NAMALWA (cell line): ENCODE results near the gene KNOP1.
"Not testable (repeated sequence)": the region's sequence is repeated elsewhere in the genome, so short reads cannot be mapped to it uniquely, and the experiment has no call there.

Experiments
- DNase-seq: peaks from one replicate; pipeline ENCODE4 v3.0.0-alpha.2; 2015; ENCODE audit warnings: low spot score

The KNOP1 gene

GRCh38 chr16:19683453-19684236 is 34.4 kb downstream of the KNOP1 start:
- DNase-seq: no peak

DNA sequence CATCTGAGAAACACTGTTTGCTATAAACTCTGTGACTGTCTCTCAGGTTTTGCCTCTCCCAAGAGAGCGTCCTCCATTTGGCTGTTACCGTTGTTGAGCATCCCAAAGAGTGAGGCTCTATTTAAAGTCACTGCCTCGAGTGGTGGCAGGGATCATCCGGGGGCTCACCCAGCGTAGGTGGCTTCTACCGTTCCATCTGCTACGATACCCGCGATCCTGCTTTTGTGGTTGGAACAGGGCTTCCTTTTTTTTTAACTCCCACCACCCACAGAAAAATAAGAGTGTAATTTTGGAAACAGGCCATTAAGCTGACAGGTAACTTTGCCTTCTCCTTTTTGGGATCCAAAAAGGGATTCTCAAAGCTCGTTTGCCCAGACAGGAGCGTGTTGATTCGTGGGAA is 36.4 kb downstream of the KNOP1 start:
- DNase-seq: no peak

DNA sequence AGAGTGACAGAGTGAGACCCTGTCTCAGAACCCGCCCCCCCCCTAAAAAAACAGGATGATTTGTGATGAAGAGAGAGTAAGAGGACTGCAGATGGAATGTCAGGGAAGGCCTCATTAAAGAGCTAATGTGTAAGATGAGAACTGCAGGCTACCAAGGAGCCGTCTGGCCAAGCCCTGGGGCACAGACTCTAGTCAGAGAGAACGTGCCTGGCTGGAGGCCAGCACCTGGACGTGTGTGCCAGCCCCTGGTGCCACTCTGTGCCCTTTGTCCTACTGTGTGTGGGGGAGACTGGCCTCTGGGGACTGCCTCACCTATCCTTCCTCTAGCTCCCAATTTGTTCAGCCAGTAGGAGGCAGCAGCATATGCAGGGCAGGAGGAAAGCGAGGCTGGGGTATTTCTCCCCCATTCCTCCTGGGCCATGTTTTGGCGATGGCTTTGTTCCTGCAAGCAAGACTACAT is 37.1 kb downstream of the KNOP1 start:
- no peak for DNase-seq

DNA sequence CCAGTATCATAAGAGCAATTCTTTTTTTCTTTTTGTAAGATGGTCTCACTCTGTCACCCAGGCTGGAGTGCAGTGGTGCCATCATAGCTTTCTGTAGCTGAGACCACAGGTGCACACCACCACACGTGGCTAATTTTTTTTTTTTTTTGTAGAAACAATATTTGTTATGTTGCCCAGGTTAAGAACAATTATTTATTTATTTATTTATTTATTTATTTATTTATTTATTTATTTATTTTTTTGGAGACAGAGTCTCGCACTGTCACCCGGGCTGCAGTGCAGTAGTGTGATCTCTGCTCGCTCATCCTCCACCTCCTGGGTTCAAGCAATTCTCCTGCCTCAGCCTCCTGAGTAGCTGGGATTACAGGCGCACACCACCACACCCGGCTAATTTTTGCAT is 38.7 kb downstream of the KNOP1 start:
- not testable (repeated sequence) for DNase-seq

- no peak for DNase-seq
Observed at GRCh38 chr16:19678804-19679203, 39.2 kb downstream of the KNOP1 start.

DNA sequence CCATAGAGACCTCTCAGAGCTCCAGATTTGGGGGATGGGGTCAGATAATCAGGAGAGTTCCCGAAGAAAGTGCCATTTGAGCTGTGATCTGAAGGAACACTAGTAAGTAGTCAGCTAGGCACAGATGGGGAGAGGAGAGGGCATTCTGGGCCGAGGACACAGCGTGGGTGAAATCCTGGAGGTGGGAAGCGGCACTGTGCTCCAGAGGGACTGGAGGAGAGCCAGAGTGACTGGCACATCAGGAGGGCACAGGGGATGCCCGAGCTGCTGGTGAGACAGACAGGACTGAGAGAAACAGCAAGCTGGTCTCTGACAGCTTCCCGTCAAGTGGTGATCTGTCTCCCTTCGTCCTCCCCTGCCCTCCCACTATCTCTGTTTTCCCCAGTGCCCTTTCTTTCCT is 40.6 kb downstream of the KNOP1 start:
- DNase-seq: no peak

DNA sequence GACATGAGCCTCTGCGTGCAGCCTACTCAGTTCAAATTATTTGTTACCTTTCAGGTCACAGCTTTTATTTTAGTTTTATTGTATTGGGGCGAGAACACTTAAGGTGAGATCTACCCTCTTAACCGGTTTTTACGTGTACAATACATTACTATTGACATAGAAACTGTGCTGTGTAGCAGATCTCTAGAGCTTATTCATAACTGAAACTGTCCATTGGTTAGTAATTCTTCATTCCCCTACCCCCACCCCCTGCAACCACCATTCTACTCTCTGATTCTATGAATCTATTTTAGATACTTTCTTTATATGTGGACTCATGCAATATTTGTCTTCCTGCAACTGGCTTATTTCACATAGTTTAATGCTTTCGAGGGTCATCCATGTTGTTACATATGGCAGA is 43.5 kb downstream of the KNOP1 start:
- DNase-seq: no peak

DNA sequence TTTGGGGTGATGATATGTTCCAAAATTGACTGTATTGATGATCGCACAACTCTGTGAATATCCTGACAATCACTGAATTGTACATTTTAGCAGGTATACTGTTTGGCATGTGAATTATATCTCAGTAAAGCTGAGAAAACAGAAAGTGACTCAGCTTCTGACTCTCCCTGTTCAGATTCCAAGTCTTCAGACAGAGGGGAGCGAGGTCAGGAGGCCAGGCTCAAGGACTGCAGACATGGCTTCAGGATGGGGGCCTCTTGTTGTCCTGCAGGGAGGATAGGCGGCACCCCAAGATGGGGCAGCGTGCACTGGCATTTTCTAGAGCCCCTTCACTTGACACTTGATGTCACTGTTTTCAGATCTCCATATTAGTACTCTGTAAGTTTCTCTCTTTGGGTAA is 45.6 kb downstream of the KNOP1 start:
- no peak for DNase-seq

DNA sequence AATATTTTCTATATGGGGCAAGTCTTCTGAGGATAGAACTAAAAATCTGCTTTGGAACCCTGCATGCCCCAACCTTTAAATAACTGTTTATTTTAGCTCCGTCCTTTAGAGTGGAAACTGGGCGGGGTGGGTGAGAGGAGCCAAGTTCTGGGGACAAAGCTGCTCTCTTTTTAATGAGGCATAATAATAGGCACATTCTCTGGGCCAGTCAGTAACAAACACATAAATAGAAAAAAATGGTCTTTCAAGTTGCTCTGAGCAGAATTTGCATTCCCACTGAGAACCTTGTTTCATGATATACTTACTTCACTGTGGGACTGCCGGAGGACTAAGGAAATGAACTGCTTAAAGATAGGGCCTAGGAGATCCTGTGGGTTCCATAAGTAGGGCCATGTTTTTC is 51.5 kb downstream of the KNOP1 start:
- DNase-seq: no peak

DNA sequence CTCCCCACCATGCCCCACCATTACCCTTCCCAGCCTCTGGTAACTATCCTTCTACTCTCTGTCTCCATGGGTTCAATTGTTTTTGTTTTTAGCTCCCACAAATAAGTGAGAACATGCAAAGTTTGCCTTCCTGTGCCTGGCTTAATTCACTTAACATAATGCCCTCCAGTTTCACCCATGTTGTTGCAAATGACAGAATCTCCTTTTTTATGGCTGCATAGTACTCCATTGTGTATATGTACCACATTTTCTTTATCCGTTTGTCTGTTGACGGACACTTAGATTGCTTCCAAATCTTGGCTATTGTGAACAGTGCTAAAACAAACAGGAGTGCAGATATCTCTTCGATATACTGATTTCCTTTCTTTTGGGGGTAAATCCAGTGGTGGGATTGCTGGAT is 52.7 kb downstream of the KNOP1 start:
- not testable (repeated sequence) for DNase-seq

- DNase-seq: no peak
Observed at GRCh38 chr16:19664166-19664565, 53.9 kb downstream of the KNOP1 start.

- DNase-seq: no peak
Observed at GRCh38 chr16:19662351-19662750, 55.7 kb downstream of the KNOP1 start.

DNA sequence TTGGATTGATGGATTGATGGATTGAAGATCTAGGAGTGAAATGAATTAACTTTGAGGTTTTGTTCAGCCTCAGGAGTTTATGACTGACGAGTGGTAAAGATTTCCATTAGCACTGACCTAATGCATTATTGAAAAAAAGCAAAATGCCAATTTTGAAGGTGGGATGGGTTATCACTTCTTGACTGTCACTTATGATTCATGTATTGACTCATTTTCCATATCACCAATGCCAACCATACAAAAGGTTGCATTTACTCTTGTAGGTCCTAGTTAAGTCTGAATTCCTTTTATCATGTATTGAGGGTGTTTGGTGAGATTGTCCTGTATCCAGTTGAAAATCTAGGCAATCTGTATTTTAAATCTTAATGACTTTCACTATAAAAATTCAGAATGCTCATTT is 57.6 kb downstream of the KNOP1 start:
- DNase-seq: no peak

DNA sequence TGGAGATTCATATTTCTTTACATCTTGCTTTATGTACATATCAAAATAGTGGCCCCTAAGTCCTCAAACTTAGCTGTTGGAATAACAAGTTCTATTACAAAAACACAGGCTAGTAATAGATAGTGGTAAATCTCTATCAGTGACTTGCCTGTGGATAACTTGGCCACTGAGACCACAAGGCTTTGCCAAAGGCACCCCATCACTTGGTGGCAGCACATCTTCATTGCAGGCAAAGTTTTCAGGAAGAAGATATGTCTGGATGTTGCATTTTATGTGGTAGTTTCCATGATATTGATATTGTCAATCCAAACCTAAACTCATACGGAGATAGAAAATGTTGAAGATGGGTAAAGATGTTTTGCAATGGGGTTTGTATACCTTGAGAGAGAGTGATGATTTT is 58.5 kb downstream of the KNOP1 start:
- no peak for DNase-seq

GRCh38 chr16:19657831-19658230 is 60.2 kb downstream of the KNOP1 start:
- no peak for DNase-seq

DNA sequence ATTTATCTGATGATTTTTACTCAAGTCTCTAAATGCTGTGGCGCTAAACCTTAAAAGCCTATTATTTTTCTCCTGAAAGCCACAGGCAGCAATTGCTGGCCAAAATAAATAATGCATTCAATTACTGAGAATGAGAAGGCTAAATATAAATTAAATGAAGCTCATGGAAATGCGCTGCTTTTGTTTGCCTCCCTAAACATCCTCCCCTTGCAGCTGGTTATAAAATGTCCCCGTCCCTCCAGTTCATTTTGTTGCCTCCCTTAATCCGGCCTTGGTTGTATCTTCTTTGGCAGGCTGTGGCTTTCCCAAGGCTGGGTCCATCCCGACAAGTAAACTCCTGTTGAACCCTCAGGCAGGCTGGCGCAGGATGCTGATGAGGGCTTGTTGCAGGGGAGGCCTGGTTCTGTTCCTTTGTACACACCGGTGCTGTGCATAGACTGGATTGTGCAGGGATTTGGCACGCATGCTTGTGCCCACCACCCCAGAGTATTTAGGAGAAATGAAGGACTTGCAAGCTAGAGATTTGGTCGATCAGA is 62.7 kb downstream of the KNOP1 start:
- DNase-seq: no peak

DNA sequence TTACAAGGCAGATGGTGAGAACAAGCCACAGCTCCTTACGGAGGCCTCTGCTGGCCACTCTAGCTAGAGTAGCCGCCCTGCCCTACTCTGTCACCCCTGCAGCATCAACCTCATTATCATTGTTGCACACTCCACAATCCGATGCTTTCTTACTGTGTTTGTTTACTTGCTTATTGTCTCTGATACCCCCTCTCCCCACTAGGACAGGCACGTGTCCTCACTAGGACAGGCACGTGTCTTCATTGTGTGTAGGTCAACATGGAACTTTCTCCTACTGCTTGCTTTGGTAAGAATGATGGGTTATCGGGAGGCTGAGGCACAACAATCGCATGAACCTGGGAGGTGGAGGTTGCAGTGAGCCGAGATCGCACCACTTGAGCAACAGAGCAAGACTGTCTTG is 63.9 kb downstream of the KNOP1 start:
- DNase-seq: no peak
